ENCODE data around the gene TNIP3.

DNA sequence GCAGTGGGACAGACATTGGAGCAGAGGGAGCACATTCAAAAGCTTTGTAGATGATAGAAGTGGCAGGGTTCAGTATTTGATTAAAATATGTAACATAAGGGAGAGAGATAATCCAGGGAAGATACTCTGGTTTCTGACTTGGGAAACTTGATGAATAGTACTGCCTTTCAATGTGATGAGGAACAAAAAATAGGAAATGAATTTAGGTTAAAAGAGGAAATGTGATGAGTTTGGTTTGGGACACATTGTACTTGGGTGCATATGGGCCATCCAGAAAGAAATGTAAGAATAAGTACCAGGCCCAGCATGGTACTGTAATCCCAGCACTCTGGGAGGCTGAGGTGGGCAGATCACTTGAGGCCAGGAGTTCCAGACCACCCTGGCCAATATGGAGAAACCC is 70.9 kb downstream of the TNIP3 start:
- TF ChIP-seq, protein P1, sequence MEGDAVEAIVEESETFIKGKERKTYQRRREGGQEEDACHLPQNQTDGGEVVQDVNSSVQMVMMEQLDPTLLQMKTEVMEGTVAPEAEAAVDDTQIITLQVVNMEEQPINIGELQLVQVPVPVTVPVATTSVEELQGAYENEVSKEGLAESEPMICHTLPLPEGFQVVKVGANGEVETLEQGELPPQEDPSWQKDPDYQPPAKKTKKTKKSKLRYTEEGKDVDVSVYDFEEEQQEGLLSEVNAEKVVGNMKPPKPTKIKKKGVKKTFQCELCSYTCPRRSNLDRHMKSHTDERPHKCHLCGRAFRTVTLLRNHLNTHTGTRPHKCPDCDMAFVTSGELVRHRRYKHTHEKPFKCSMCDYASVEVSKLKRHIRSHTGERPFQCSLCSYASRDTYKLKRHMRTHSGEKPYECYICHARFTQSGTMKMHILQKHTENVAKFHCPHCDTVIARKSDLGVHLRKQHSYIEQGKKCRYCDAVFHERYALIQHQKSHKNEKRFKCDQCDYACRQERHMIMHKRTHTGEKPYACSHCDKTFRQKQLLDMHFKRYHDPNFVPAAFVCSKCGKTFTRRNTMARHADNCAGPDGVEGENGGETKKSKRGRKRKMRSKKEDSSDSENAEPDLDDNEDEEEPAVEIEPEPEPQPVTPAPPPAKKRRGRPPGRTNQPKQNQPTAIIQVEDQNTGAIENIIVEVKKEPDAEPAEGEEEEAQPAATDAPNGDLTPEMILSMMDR (IDR thresholded peaks at IDR 0.05): no peak
- no peak for TF ChIP-seq POLR2A (IDR thresholded peaks at IDR 0.05)
